Activated CD8-positive, alpha-beta memory T cell treated with anti-CD3 and anti-CD28 coated beads, Interleukin-2, amount 50 U/mL, for 24 hours (primary cell): ENCODE results near the gene PTPRM.

Experiments
- DNase-seq: peaks from one replicate; pipeline ENCODE4 v3.0.0-alpha.2; 2020; ENCODE audit errors: extremely low read depth

The PTPRM gene

DNA sequence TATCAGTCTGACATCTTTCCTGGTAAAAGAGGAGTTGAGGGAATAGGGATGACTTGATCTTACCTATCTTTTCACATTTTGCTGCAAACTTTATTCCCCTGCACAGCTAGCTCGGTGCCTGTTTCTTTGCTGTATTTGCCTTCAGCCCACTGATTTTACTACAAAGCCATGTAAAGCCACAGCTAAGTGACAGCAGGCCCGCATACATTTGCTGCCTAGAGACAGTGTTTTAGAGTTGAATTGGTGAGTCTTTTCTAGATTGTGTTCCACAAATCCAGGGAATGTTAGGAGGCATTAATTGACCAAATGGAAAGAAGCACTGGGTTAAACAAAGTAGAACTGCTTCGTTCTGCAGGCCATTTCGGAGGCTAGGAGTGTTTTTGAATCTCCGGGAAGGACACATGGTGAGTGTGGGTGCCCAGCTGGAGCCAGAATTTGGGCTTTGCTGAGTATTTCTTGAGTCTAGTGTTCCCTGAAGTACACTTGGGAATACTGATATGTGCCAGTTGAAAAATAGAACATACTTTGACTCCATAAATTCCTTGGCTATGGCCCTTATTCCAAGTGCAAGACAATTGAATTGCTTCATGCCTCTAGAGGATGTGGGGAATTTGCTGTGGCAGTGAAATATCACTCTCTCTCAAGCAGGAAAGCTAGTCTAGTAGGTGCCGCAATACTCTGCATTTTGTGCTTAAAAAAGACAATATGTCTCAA lies 329.8 kb downstream of the PTPRM start:
- no peak for DNase-seq

DNA sequence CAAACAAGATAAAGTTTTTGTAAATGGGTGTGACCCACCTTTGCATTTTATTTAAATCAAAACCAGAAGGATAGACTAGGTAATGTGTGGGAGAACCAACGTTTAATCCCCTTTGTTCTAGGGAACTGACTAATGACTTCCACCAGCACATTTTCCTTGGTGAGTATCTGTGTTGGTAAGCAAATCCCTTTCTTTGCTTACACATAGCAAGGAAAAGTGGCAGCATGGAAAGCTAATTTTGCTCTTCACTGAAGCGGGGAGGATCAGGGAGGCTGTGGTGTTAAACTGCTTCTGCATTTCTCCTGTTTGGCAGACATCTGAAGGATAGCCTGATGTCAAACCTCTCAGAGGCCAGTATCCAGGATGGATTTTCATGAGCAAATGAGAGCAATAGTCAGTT lies 331.1 kb downstream of the PTPRM start:
- DNase-seq, result no peak

DNA sequence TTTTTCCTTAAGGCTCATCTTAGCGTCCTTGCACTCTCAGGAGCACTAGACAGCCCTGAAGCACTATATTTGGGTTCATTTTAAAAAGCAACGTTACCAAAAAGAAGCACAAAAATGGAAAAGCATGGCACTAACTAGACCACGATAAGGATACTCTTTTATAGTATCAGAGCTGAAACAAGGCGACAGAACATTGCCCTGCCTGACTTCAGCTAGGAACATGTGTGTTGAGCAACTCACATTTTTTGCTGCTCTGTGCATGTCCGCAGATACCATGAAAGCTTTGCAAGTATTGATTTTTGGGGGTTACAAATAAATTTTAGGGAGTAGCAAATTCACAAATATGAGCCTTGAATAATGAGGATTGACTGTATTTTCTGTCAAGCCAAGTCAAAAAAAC lies 332.0 kb downstream of the PTPRM start:
- no peak for DNase-seq

DNA sequence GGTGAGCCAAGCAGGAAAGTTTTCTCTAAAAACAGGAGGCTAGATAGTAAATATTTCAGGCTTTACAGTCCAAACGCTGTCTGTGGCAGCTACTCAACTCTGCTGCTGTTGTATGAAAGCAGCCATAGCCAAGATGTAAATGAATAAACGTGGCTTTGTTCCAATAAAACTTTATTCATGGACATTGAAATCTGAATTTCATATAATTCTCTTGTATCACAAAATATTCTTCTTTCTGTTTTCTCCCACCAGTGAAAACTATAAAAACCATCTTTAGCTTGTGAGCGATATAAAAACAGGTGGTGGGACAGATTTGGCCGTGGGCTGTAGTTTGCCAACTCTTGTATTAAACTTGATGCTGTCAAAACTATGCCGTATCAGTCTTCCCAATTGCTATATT lies 333.0 kb downstream of the PTPRM start:
- DNase-seq, result no peak

DNA sequence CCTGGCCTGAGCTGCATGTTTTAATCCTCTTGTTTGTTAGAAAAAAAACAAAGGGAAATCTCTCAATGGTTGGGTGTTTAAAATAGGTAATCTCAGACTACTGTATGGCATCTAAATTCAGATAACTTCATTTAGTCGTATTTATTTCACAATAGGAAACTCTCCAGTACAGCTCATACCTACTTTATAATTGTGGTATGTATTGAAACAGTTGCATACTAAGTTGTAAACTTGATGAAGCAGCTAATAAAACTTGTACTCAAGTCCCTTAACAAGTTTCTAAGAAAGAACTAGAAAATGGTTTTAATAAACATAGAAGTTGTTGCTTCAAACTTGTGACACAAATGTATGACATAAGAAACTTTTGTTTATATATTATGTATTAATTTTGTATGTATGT lies 334.5 kb downstream of the PTPRM start:
- DNase-seq, result no peak

DNA sequence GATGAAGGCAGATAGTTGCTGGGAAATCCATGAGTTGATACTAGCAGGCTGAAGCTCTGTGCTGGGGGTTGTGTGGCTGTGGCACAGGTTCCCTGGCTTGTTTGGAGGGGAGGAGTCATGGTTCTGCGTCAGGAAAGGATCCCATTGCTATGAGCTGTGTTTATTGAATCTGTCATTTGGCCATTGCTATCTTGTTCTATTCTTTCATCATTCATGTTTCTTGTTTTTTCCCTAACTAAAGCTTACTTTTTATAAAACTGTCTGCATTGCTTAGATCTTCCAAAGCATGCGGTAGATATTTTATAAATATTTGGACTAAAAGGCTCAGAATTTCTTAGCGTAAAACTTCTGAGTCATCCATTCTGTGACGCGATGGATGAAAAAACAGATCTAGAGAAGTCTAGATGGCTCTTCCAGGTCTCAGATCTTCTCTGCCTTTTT lies 335.3 kb downstream of the PTPRM start:
- DNase-seq, result no peak

DNA sequence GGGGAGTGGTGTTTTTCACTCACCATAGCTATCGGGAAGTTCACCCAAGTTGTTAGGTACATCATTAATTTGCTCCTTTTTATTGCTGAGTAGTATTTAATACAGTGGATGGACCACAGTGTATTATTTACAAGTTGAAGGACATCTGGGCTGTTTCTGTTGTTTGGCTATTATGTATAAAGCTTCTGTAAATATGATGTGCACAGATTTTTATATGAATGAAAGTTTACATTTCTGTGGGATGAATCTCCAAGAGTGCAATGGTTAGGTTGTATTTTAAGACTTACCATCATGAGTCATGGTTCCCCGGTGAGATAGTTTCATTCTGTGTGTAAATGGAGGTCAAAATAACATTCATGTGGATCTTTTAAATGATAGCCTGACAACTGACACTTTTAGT lies 337.4 kb downstream of the PTPRM start:
- DNase-seq, result no peak

DNA sequence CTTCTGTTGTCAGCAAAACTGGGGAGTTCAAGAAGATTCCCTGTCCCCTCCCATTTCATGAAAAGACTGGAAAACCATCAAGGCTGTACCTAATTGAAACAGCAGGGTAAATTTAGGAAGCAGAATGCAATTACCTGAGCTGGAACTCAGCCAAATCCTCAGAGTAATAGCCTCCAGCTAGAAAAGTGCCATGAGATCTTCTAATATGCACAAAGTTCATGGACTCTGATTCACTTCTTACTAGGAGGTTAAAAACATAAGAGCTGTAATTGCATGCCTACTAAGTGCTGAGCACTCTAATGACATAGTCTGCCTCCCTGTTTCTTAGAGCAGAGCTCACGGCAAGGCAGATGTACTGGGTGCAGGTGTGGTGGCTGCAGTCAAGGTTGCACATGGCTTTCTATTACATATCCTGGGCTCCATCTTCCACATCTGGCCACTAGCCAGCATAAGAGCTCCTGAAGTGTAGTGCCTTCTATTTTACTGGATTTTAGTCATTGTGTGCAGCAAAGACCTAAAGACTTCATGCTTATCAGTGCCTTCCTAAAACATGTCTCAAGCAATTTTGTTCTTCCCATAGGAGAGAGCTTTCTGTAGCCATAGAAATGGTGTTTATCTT lies 341.7 kb downstream of the PTPRM start:
- no peak for DNase-seq

DNA sequence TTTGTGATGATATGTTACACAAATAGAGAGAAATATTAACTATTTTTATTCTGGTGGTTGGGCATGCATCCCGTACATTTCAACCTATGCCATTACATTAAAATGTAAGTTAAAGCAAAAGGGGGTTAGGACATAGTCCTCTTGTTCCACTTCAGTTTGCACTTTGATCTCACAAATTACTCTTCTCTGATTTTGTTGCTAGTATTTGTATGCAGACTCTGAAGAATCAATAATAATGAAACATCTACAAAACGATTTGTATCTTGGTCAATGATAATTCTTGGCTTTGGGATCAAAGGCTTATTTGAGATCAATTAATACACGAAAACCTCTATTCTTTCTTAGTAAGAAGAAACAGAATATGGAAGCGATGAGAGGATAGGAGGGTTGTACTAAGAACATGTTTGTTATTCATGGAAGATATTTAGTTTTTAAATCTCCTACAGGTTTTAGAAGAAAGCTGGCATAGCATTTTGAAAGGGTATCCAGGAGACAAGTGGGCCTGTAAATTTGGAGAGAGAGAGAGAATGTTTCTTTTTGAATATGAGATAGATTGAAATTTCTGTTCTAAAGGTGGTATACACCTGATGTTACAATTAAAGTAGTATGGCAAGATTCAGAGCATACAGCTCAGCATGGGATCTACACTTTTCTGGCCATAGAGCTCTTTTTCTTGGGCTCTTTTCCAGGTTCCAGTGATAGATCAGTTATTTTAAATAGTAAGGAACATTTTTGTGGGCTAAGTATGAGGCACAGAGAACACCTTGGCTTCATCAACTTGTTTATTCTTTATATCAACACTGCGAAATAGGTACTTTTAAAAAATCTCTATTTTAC lies 347.9 kb downstream of the PTPRM start:
- DNase-seq, result no peak

DNA sequence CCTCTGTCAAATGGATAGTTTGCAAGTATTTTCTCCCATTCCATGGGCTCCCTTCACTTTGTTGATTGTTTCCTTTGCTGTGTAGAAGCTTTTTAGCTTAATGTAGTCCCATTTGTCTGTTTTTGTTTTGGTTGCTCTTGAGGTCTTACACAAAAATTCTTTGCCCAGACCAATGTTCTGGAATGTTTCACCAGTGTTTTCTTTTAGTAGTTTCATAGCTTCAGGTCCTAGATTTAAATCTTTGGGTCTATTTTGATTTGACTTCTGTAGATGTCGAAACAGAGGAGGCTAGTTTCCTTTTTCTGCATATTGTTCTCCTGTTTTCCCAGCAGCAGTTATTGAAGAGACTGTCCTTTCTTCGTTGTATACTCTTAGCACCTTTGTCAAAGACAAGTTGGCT lies 351.6 kb downstream of the PTPRM start:
- DNase-seq, result no peak

DNA sequence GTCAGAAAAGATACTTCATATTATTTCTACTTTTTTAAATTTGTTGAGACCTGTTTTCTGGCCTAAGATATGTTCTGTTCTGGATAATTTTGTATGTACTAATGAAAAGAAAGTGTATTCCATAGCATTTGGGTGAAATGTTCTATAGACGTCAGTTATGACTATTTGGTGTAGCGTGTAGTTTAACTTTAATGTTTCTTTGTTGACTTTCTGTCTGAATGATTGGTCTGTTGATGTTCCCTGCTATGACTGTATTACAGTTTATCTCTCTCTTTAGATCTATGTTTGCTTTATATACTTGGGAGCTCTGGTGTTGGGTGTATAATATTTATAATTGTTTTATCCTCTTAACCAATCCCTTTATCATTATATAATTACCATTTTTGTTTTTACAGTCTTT lies 352.4 kb downstream of the PTPRM start:
- DNase-seq, result no peak

DNA sequence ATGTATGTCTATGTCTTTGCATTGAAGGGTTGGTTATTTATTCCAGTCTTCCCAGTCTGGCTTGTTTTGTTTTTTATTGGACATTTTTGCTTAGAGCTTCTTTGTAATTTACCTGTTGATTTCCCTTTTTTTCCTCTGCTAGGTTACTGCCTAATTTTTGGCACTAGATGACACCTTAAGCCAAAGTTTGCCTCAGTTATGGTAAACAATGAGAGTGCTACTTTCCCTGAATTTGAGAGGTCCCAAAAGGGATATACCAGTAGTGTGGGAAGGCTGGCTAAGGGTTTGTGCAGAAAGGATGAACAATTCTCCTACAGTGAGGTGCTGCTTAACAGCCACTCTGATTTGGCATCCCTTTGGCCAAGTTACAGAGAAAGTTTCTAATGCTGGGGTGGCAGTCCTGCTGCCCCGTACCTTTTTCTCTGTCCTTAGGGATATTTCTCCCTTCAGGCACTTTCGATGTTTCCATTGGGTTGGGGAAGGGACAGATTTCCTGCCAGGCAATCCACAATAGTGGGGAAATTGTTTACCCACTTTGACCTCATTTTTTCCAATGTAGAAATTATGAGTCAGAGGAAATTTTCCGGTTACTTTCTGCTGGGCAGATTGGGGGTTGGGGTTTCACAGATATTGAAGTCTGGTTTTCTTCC lies 354.9 kb downstream of the PTPRM start:
- DNase-seq, result no peak

DNA sequence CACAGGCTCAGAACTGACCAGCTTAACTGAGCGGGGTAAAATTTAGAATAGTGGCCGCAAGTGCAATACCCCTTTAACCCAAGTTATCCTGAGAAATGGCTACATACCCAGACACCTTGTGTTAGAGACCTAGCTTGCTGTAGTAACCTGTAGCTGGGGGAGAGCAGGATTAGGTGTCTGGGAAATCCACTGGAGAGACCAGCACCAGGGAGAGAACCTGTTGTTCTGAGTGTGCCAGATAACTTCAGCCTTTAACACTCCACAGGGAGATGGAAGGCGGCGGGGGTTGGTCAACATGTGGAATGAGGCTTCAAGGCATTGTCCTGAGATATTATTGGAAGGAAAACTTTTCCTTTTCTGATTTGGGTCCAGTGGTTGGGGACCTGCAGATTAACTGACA lies 356.0 kb downstream of the PTPRM start:
- no peak for DNase-seq

DNA sequence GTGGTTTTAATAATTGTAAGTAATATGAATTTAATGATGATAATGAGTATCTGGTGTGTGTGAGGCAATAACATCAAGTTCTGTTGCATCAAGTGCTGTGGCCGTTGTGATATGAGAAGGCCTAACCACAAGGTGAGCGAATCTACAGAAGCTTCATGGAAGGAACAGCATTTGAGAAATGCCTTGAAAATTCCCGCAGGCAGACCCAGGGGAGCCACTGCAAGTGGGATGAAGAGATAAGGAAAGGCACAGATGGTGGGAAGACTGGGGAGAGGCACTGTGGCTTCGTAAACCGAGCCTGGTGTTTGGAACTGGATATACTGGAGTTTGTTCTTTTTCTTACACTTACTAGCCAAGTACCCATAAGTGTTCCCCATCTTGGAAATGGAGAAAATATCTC lies 357.5 kb downstream of the PTPRM start:
- no peak for DNase-seq

DNA sequence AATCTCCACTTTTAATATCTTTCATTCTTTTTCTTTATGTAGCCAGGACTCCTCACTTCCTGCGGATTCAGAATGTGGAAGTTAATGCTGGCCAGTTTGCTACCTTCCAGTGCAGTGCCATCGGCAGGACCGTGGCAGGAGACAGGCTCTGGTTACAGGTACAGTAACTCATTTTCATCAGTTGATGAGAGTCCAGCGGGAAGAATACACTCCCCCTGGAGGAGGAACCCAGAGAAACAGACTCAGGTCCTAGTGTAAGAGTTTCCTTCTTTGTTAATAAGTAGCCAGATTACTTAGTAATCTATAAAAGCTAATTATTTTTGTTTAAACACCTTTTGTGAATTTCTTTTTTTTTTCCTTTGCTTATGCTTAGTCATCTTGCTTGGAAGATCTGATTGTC lies 359.4 kb downstream of the PTPRM start:
- no peak for DNase-seq

DNA sequence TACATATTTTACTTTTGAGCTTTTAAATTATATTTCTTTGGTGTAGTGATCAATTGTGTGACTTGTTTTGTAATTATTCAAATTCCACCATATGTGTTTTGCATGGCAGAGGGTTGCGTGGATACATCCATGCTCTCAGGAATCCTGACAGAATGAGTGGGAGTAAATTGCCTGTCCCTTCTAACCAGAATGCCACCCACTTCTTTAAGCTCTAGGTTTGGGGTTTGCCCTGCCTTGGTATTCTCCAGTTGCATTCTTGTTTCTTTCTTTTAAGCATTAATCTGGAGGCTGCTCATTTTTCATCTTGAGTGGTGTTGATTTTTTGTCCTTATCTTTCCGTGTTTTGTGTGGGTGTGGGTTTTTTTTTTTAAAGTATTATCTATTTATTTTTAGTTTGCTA lies 360.0 kb downstream of the PTPRM start:
- no peak for DNase-seq

DNA sequence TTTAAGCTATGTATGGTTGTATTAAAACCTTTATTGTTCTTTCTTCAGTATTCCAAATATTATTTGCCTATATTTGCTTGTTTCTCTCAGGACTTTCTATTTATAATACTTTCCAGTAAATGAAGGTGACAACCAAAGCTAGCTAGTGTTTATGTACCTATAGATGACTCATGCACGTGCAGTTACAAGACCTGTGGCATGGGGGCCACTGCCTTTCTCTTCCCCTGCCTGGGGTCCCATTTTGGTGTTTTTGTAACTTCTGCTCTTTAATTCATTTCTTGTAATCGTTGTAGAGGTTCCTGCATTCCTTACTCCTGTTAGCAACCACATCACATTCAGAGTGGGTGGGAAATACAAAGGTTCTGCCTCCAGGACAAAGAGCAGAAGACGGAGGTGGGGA lies 364.6 kb downstream of the PTPRM start:
- DNase-seq, result no peak

DNA sequence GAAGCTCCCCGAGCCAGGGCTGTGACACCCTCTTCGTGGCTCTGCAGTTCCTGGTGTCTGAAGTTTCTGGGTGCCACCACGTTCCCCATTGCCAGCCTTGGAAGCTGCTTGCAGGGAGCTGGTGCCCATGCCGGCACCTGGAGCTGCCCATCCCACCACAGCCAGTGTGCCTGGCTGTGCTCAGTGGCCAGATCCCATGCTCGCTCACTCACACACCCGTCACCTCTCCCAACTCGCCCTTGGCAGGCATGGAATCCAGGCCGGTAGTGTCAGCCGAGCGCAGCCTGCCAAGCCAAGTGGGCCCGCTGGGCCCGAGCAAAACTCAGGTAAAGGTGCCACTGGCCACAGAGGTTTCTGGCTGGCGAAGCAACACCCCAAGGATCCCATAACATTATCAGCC lies 370.2 kb downstream of the PTPRM start:
- no peak for DNase-seq

DNA sequence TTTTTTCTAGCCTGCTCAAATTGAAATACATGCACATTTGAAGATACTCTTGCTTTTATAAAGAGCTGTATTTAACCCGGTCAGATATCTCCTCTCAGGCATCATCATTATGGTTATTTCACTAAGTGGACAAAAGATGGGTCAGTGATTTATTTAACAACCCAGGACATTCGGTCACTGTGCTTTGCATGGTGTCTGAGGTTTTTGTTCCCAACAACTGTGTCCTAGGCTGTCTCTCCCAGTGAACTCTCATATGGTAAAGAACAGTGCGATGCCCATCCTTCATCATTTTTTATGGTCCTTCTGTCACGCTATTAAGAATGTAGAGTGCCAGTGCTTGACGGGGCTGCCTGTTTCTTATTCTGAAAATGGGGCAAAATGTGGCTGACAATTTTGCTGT lies 372.4 kb downstream of the PTPRM start:
- no peak for DNase-seq

DNA sequence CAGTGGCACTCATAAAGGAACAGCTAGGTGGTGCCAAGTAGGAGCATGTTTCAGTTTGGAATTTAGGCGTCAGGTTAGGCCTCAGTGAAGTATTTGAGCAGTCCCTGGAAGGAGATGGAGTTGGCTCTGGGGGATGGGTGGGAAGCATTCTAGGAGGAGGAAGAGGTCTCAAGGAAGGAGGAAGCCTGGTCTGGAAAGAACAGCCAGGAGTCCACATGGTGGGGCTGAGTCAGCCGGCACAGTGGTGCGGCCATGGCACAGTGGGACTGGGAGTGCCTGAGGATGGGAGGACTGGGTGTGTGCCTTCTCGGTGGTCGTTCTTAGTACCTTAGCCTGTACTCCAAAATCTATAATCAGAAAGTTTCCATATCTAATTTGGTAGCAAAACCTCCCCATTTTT lies 373.3 kb downstream of the PTPRM start:
- DNase-seq, result no peak

DNA sequence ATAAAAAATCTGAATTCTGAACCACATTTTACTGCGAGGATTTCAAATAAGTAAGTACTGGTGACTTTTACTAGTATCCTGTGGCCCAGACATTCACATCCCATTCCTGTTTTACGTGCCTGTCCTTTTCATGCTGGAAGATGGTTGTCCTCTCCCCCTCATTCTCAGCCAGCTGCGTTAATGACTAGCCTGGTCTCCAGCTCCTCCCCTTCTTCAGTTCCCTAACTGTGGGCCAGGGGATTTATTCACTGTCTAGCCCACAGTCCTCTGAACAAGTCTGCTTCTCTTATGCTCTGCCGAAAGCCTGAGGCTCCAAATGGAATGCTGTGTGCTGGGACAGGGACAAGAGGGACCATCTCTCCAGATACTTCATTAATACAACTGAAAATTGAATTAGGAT lies 373.9 kb downstream of the PTPRM start:
- no peak for DNase-seq

DNA sequence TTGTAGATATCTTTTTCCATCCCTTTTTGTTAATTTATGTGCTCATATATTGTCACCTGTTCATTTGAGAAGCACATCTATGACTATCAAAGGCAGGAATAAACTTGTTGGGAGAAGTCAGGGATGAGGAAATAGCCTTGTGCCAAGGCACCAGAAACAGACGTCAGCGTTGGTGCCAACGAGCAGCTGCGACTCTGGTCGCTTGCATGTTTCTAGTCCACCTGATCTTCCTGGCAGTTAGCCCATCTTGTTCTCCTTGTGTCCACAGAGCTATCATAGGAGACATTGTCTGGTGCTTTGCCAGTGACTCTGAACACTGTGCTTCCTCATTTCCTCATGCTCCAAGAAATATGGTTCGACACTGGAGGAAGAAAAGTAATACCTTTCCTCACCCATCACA lies 374.4 kb downstream of the PTPRM start:
- no peak for DNase-seq

DNA sequence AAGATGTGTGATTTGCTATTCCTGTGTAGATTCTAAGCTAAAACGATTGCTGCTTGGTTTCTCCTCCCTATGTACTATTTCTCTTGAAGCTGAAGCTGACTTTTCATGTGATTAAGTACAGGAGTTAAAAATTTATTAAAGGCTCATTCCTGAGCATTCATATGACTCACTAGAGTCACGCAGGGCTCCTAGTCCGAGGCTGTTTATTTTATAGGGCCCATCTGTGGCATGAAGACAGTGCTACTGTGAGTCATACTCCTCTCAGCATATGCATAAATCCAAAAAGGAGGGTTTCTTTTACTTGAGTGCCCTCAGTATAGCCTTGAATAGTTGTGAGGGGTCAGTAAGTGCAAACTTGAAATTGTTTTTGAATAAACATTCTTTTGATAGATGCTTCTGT lies 378.8 kb downstream of the PTPRM start:
- no peak for DNase-seq
